D721Med (cell line): ENCODE data around the gene ATG10.

Experiments
- DNase-seq: peaks from one replicate; pipeline ENCODE4 v3.0.0; 2011; ENCODE audit warnings: low spot score; ENCODE audit not compliant: insufficient read length
- FAIRE-seq: peaks from 2 replicates; lab custom pipeline; 2011; peaks lifted over from hg19 to GRCh38; lab: Jason Lieb, UNC
- TF ChIP-seq, protein P1 (sequence below): IDR thresholded peaks from 2 replicates; pipeline ENCODE4 v1.5.1; 2012; ENCODE audit warnings: mild to moderate bottlenecking, control low read depth; ENCODE audit not compliant: insufficient read depth; ENCODE audit errors: missing control alignments

ATG10 gene

DNA sequence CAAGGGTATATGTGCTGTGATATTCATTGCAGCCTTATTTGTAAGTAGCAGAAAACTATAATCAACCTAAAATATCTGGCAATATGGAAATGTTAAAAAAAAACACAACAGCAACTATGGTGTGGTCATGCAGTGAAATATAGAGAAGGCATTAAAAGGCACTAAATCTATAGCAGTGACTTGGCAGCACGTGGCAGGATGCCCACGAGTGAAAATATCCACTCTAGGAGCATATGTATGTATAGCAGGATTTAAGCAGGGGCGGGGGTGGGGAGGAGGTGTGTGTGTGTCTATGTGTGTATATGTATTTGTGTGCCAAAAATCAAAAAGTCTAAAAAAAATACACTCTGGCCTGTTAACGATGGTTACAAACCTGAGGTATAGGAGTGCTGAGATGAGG lies 190.8 kb downstream of the ATG10 start:
- TF ChIP-seq, protein P1, sequence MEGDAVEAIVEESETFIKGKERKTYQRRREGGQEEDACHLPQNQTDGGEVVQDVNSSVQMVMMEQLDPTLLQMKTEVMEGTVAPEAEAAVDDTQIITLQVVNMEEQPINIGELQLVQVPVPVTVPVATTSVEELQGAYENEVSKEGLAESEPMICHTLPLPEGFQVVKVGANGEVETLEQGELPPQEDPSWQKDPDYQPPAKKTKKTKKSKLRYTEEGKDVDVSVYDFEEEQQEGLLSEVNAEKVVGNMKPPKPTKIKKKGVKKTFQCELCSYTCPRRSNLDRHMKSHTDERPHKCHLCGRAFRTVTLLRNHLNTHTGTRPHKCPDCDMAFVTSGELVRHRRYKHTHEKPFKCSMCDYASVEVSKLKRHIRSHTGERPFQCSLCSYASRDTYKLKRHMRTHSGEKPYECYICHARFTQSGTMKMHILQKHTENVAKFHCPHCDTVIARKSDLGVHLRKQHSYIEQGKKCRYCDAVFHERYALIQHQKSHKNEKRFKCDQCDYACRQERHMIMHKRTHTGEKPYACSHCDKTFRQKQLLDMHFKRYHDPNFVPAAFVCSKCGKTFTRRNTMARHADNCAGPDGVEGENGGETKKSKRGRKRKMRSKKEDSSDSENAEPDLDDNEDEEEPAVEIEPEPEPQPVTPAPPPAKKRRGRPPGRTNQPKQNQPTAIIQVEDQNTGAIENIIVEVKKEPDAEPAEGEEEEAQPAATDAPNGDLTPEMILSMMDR = no peak
- DNase-seq (no peak), FAIRE-seq (no peak)

DNA sequence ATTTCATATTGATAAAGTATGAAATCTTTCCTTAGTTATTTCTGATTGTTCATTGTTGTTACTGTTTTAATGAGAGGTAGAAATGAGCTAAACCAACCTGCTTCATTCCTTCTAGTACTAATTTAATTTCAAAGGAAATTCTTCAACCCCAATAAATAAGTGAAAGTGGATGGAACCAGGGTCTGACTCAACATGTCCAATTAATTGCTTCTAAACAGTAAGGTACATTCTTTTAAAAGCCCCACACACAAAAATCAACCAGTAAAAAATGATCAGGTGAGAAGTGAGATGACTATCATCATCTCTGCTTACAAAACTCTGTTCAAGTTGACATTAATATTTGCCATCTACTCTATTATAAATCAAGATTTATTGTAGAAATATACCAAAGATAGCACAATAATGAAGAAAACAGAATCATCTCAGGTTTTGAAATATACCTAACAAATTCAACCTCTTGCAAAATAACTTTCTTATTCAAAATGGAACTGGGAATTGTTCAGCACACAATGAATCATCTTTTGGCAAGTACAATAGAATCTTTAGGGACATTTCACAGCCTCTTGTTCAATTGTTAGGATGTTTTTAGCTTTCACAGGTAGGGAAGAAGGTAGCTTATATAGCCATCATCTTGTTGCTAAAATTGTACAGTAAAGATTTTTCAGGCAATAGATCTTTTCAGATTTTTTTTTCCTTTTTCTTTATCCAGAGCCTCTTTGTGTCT lies 191.8 kb downstream of the ATG10 start:
- no peak for DNase-seq
- TF ChIP-seq, protein P1 = no peak
- peak; percentile 25 for FAIRE-seq

DNA sequence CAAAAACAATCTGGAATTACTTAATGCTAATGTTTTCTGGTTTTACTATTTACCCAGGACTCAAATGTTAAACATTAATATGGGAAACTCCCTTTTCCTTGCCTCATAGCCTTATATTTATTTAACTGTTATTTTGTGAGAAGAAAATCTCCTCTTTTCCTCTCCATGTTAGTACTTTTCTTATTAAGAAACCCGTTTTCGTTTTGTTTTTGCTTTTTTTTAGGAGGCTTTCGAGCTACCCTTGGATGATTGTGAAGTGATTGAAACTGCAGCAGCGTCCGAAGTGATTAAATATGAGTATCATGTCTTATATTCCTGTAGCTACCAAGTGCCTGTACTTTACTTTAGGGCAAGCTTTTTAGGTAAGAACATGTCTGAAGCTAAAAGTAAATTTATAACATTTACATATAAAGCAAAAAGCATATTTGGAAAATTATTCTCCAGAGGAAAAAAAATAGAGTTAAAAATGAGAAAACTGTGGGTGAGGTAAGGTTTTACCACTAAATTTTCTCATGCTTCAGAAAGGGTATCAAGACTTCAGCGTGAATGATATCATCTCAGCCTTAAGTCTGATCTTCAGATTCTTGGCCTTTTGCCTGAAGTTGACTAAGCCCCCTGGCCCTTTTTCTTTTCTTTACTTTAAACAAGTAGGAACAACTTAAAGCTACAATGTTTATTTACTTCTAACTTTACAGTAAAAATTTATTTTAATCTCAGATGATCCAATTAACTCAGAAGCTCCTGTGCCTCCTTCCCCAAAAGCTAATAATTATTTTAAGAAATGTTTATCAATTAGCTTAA lies 192.6 kb downstream of the ATG10 start:
- TF ChIP-seq, protein P1 = no peak
- DNase-seq (no peak), FAIRE-seq (no peak)

DNA sequence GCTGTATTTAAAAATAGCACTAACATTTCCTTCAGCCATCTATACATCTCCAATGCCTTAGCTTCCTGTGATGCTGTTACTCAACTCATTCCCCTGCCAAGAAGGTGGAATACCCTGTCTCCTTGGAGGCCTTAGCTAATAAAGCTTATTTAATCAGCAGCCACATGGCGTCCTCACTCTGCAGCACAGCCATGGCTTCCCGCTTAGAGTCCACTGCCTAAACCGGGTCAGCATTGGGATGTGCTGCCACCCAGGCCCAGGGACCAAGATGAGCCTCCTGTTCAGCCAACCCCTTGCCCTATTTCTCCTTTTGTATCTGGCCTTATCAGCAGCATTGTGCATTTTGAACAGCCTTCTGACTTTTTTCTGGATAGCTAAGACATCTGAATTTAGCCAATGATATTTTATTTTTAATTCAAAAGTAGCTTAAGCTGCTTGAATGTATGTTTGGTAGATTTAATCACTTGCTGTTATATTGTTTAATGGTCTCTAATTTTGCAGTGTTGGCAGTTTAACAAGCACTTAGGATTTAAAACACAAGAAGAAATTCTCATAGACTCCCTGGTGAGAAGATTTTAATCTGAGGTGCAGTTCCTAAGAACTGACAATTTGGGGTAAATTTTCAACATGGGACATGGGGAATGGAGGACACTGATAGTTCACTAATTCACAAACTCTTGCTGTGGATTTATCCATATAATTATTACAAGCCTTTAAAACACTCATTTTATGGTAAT lies 193.3 kb downstream of the ATG10 start:
- FAIRE-seq = peak; percentile 41

DNA sequence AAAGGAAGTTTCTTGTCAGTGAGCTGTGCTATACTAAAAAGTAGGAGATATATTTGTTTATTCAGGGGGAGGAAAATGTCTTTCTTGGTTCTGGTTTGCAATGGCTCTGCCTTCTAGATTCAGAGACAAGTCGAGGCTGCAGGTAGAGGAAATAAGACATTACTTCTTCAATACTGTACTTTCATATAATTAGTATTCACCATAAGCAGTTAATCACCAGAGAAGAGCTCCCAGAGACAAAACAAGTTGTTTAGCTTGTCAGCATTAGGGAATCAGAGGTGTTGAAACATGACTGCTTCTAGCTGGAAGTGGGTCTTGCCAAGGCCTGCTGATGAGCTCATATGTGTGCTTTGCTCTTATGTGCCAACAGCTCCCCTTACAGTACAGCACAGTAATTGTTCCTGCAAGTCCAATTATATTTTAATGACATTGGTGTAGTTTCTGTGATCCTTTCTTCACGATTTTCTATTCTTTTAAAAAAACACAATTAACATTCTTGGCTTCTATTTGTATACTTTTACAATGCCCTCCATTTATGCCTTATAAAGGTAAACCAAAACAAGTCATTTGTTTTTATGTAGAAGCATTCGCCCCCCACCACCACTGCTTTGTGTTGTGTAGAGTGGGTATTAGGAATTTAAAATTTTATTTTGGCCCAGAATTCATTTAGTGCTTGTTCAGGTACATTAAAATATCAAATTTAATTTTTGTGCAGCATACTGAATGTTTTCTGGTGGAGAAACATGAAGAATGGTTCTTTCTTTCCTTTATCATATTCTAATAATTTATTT lies 194.1 kb downstream of the ATG10 start:
- DNase-seq (no peak), FAIRE-seq (peak; percentile 91)
- TF ChIP-seq, protein P1 = peak; percentile 97

More for the DNA sequence above, 193.3 kb downstream of the ATG10 start:
- TF ChIP-seq, protein P1 = peak; percentile 30
- DNase-seq = no peak

DNA sequence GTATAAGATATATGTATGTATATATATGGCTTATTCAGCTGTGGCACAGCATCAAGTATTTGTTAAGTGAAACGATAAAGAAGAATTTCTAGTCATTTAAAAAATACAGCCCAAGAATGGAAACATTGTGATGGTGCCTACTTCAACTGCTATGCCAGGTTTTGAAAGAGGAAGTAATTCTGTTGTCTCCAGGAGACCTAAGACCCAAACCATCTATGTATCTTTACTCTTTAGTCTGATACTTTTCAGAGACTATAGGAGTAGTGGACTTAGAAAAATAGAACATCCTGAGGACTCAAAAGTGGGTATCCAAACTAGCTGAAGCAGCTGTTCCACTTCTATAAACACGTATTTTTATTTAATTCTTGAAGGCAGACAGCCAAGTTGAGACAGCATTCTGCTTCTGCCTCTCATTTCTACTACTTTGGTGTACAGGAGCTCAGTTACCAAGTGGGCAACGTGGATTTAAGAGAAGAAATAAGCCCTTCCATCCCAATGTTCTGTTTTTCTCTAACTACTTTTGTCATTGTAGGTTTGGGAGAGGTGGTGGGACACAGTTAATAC lies 195.6 kb downstream of the ATG10 start:
- FAIRE-seq = no peak
- TF ChIP-seq, protein P1 = no peak
- DNase-seq = no peak
